Superior temporal gyrus (tissue), 1 donor: Measurements from ENCODE around the gene EFNB1.

Experiments
- DNase-seq: peaks from one replicate; pipeline ENCODE4 v3.0.0-alpha.2; 2016; ENCODE audit errors: extremely low spot score

Gene EFNB1

GRCh38 chrX:68883800-68884199 is 55.0 kb downstream of the EFNB1 start:
- DNase-seq = no peak

DNA sequence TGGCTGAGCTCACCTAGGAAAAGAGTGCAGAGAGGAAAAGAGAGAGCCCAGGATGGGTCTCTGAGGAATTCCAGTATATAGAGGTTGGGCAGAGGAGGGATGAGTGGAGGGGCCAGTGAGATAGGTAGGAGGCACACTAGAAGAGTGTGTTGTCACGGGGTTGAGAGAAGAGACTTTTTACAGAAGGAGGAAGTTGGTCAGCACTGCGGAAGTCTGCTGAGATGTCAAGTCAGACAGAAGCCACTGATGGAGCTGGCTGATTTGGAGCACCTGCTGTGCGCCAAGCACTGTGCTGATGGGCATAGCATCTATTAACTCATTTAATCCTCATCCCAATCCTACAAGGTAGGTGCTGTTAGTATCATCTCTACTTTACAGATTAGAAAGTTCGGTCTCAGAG is 60.4 kb downstream of the EFNB1 start:
- no peak for DNase-seq
